ENCODE results near the gene MND1. TPM values are rescaled to one million over a fixed set of nuclear protein-coding genes. Genes with fewer than 3 reads are reported as not detected.

Gene MND1
- total and polyA plus RNA-seq, 8 donors = 2.3 to 19.2 (median 10.0) TPM

DNA sequence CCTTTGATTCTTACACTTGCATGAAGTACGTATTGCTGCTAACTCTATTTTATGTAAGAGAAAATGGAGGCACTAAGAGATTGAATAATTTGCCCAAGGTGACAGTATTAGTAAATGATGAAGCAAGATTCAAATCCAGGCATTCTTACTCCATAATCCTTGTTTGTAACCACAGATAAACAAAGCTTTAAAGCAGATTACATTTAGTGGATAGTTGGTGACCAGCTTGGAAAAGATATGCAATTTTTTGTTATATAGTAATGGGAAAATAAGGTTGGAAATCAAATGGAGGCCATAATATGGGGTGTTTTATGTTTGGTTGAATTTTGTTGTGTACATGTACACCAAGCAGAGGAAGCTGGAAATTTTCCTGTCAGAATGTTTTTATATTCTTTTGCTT, 30.8 kb downstream of the MND1 start:
- Histone ChIP-seq H3K9me3 (peaks cover 0 to 10% of the 10 kb centered on the region in 2 donors), H3K4me1 (no peaks in the 10 kb centered on the region), H3K27ac (no peak overlapping the region), H3K27me3 (no peaks in the 10 kb centered on the region), H3K4me3 (no peak overlapping the region), H3K36me3 (no peaks in the 10 kb centered on the region)
- no peak for ATAC-seq
- TF ChIP-seq, protein P1, sequence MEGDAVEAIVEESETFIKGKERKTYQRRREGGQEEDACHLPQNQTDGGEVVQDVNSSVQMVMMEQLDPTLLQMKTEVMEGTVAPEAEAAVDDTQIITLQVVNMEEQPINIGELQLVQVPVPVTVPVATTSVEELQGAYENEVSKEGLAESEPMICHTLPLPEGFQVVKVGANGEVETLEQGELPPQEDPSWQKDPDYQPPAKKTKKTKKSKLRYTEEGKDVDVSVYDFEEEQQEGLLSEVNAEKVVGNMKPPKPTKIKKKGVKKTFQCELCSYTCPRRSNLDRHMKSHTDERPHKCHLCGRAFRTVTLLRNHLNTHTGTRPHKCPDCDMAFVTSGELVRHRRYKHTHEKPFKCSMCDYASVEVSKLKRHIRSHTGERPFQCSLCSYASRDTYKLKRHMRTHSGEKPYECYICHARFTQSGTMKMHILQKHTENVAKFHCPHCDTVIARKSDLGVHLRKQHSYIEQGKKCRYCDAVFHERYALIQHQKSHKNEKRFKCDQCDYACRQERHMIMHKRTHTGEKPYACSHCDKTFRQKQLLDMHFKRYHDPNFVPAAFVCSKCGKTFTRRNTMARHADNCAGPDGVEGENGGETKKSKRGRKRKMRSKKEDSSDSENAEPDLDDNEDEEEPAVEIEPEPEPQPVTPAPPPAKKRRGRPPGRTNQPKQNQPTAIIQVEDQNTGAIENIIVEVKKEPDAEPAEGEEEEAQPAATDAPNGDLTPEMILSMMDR (IDR thresholded peaks at IDR 0.05) = no peak
- intact Hi-C loops (cut with DNase I) = no loop called here
- no peak for DNase-seq

- Histone ChIP-seq H3K27ac (no peak overlapping the region), H3K27me3 (no peaks in the 10 kb centered on the region), H3K36me3 (no peaks in the 10 kb centered on the region), H3K4me3 (no peak overlapping the region), H3K9me3 (no peaks in the 10 kb centered on the region), H3K4me1 (no peaks in the 10 kb centered on the region)
- intact Hi-C loops (cut with DNase I) = no loop called here
- peak in 1 of 4 donors; percentile 17 for DNase-seq
- ATAC-seq = no peak
- TF ChIP-seq, protein P1 (IDR thresholded peaks at IDR 0.05) = no peak
Observed at GRCh38 chr4:153383131-153383530, 38.6 kb downstream of the MND1 start.

DNA sequence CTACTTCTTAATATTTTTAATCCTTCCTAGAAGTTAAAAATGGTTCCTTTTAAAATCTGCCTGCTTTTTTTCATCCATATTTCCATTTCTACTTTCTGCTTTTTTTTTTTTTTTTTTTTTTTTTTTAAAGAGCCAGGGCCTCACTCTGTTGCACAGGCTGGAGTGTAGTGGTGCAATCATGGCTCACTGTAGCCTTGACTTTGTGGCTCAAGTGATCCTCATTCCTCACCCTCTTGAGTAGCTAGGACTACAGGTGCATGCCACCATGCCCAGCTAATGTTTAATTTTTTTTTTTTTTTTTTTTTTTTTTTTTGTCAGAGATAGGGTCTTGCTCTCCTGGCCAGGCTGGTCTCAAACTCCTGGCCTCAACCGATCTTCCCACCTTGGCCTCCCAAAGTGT, 39.7 kb downstream of the MND1 start:
- ATAC-seq (peak; percentile 73), DNase-seq (no peak)
- Histone ChIP-seq H3K4me1 (no peaks in the 10 kb centered on the region), H3K9me3 (no peaks in the 10 kb centered on the region), H3K4me3 (no peak overlapping the region), H3K36me3 (no peaks in the 10 kb centered on the region), H3K27me3 (no peaks in the 10 kb centered on the region), H3K27ac (no peak overlapping the region)
- intact Hi-C loops (cut with DNase I) = no loop called here
- TF ChIP-seq, protein P1 (IDR thresholded peaks at IDR 0.05) = no peak

DNA sequence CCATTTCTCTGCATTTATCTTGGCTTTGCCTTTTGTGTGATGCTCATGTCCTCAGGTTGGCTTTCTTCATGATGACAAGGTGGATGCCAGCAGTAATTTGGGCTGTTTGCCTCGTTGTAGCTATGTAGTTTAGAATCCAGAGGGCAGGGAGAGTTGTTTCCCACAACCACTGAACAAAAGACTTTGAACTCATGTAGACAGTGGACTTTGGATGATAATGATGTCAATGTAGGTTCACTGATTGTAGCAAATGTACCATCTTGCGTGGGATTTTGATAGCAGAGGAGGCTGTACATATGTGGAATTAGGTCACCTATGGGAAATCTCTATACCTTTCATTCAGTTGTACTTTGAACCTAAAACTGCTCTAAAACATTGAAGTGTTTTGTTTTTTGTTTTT, 41.3 kb downstream of the MND1 start:
- intact Hi-C loops (cut with DNase I) = no loop called here
- H3K4me3 ChIP-seq = no peak overlapping the region
- ATAC-seq (no peak), DNase-seq (no peak)
- no peaks in the 10 kb centered on the region for H3K4me1 ChIP-seq
- H3K9me3 ChIP-seq = no peaks in the 10 kb centered on the region
- no peaks in the 10 kb centered on the region for H3K36me3 ChIP-seq
- no peak overlapping the region for H3K27ac ChIP-seq
- TF ChIP-seq, protein P1 (IDR thresholded peaks at IDR 0.05) = no peak
- no peaks in the 10 kb centered on the region for H3K27me3 ChIP-seq

- H3K4me1 ChIP-seq = no peaks in the 10 kb centered on the region
- no peaks in the 10 kb centered on the region for H3K27me3 ChIP-seq
- no peaks in the 10 kb centered on the region for H3K9me3 ChIP-seq
- TF ChIP-seq, protein P1 (IDR thresholded peaks at IDR 0.05) = no peak
- intact Hi-C loops (cut with DNase I) = no loop called here
- DNase-seq (no peak), ATAC-seq (no peak)
- H3K27ac ChIP-seq = no peak overlapping the region
- no peaks in the 10 kb centered on the region for H3K36me3 ChIP-seq
- no peak overlapping the region for H3K4me3 ChIP-seq
Observed at GRCh38 chr4:153387981-153388380, 43.5 kb downstream of the MND1 start.

Measured in left lung (tissue), 10 donors.